COLO829 (cell line): ENCODE measurements around the gene MOB1A.
"Not testable (repeated sequence)": the region's sequence is repeated elsewhere in the genome, so short reads cannot be mapped to it uniquely, and the experiment has no call there.

Experiments
- DNase-seq: peaks from one replicate; pipeline ENCODE4 v3.0.0; 2012; ENCODE audit warnings: low spot score

MOB1A gene

DNA sequence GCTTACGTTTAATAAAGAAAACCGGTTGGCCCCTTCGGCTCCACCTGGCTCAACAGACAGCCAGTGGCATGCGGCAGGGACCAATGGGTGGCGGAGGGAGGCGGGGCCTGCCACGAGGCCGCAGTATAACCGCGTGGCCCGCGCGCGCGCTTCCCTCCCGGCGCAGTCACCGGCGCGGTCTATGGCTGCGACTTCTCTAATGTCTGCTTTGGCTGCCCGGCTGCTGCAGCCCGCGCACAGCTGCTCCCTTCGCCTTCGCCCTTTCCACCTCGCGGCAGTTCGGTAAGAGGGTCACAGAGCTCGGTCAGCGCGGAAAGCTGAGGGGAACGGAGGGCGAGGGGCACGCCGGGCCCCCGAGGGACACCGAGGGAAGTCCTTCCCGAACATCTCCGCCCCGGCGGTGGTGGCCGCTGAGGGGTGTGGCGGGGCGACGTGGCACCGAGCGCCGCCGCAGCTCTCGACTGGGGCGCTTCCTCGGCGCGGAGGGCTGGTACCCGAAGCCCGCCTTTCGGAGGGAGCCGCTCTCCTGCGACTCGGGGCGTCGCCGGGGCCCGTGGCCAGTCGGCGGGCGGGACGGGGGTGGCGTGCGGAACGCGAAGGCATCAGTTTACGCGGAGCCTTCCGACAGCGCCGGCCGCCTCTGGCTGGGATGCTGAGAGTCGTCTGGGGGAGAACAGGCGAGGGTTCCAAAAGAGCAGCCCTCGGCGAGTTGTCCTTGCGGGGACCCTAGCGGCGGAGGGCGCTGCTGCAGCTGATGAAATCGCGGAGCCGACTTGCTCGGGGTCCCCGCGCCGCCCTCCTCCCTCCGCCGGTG, 20.0 kb upstream of the MOB1A start, which contains the start of gene MTHFD2:
TSS of gene MTHFD2 (plus strand) at position 155 of the 814 bp plus-strand sequence. CDS start at position 182, 27 bp downstream.
- DNase-seq = peak; percentile 98

DNA sequence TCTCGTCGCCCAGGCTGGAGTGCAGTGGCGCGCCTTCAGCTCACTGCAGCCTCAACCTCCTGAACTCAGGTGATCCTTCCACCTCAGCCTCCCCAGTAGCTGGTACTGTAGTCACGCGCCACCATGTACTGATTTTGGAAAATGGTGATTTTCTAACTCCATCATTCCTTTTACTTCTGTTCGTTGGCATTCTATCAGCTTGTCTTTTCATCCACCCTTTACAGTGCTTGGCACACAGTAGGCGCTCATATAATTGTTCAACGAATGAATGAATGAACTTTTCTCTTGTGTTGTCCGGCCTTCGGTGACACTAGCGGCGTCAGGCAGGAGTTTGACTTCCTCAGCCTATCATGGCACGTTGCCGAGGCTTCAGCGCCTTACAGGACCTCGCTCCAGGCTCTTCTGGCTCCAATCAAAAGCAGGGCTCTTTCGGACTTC, 19.4 kb upstream of the MOB1A start:
- DNase-seq = no peak

DNA sequence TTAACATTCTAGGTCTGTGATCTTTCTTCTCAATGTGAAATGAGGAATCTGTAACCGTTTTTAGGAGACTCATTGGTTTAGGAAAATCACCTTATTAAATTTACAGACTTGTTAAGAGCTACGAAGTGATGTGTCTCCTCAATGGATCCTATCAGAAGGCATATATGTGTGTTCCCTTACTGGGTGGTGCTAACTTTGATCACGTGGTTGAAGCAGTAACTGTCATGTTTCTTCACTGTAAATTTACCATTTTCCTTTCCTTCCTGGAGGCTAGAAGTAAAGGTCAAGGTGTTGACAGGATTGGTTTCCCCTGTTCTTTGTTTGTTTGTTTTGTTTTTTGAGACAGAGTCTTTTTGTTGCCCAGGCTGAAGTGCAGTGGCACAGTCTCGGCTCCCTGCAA, 18.4 kb upstream of the MOB1A start:
- DNase-seq = no peak

DNA sequence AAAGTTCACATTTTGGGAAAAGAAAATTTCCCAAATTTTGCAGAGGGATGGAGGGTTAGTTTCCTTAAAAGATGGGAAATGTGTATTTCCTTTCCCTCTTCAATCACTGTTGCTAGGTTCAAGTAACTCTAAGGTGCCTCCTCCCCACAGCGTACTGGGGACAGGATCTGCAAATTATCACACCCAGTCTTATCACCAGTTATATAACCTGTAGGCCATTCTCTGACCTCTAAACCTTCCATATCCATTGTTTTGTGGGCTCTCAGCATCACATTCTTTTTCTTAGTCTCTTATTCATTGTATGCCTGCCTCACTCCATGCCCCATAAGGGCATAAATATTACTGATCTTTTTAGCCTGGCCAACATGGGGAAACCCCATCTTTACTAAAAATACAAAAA, 16.1 kb upstream of the MOB1A start:
- DNase-seq = no peak

DNA sequence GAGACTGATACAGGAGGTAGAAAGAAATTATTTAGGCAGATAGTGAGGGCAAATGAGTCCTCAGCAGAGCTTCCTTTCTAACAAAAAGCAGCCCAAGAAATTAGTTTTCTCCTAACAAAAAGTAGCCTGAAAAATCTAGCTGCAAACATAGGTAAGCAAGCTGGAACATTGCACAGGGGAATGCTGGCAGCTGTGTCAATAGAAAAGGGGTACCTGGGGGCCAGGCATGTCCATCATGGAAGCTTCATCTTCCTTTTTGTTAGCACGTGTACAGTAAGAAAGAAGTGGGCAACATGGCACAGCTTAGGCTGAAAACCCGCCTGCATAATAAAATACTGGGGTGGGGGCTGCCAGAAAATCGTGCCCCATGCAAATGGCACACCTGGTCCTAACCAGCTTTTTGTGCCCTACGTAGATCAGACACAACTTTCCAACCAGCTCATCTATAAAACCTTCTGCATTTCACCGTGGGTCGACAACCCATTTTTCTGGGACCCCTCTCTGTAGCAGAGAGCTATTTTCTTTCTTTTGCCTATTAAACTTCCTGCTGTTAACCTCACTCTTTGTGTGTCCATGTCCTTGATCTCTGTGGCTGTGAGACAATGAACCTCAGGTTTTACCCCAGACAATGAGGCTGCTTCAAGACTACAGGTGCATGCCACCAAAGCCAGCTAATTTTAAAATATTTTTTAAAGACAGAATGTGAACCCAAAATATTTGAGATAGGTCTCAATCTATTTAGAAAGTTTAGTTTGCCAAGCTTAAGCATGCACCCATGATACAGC, 13.1 kb upstream of the MOB1A start:
- no peak for DNase-seq

DNA sequence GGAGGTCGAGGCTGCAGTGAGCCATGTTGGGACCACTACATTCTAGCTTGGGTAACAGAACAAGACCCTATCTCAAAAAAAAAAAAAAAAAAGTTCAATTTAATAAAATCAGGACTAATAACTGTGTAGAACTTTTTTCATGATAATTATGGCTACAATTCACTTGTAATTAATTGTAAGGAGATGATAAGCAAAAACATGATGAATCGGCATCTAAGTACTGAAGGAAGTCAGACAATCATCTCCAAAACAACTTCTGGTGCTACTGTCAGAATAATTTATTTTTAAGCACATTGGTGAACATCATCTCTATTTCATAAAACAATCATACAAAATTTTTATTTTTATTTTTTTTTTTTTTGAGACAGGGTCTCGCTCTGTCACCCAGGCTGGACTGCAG, 10.0 kb upstream of the MOB1A start:
- DNase-seq = no peak

DNA sequence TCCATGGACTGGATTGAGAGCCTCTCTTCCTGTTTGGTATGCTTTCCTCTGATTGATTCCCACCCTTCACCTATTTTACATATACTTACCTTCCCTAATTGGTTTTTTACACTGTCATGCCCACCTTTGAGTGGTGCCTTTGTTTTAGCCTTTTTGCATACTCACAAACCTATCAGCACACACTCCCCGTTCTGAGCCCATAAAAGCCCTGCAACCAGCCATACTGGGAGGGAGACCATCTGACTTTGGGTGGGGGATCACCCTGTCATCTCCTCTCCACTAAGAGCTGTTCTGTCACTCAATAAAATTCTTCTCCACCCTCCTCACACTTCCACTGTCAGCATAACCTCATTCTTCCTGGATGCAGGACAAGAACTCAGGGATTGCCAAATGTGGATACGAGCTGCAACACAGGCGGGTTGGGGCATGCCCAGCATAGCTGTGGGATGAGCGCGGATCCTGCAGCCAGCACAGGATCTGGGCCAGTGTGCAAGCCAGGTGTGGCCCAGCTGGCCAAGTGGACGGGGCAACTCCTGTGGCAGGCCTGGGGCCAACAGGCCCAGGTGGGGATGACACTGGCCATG, 9.4 kb upstream of the MOB1A start:
- no peak for DNase-seq

DNA sequence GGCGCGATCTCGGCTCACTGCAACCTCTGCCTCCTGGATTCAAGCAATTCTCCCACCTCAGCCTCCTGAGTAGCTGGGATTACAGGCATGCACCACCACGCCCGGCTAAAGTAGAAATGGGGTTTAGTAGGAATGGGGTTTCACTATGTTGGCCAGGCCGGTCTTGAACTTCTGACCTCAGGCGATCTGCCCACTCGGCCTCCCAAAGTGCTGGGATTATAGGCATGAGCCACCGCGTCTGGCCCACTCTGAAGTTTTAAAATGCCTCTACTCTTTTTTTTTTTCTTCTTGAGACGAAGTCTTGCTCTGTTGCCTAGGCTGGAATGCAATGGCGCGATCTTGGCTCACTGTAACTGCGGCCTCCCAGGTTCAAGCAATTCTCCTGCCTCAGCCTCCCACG, 8.0 kb upstream of the MOB1A start:
- DNase-seq = not testable (repeated sequence)

DNA sequence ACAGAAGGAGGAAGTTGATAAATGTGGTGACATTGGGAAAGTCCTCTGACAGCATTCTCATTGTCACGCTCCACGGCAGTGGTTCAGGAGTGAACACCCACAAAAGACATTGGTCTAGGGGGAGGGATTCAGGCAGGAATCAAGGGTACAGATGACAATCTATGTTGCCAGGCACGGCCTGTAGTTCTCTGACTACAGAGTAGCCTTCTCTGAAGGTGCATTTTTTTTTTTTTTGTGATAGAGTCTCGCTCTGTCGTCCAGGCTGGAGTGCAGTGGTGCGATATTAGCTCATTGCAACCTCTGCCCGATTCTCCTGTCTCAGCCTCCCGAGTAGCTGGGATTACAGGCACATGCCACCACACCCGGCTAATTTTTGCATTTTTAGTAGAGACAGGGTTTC, 7.4 kb upstream of the MOB1A start:
- no peak for DNase-seq

DNA sequence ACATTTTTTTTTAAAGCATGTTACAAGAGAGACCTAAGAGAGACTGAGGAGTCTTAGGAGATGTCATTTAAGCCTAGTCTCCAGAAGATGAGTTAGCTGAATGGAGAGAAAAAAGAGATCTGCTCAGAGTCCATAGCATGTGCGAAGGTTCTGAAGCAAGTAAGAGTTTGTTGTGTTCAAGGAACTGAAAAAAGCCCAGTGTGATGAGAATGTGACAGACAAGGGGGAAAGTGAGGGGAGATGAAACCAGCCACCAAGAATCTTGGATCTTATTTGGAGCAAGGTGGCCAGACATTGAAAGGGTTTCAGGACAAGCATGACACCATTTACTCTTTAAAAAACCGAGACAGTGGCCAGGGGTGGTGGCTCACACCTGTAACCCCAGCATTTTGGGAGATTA, 5.2 kb upstream of the MOB1A start:
- DNase-seq = no peak

DNA sequence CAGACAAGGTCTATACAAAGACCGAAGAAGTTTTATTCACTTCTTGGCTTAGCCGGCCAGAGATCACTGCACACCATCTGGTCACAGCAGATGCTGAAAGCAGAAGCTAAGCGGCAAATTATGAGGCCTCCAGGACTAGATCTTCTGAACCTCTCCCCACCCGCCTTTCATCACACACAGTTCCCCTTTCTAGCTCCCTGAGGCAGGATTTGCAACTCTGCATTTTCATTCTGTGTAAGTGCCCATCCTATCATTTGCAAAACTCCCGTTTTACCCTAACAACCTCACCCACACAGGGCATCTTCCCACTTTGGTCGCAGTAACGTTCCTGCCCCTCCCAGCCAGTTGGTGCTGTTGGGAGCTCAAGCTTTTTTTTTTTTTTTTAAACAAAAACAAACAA, 3.1 kb upstream of the MOB1A start:
- DNase-seq = no peak

DNA sequence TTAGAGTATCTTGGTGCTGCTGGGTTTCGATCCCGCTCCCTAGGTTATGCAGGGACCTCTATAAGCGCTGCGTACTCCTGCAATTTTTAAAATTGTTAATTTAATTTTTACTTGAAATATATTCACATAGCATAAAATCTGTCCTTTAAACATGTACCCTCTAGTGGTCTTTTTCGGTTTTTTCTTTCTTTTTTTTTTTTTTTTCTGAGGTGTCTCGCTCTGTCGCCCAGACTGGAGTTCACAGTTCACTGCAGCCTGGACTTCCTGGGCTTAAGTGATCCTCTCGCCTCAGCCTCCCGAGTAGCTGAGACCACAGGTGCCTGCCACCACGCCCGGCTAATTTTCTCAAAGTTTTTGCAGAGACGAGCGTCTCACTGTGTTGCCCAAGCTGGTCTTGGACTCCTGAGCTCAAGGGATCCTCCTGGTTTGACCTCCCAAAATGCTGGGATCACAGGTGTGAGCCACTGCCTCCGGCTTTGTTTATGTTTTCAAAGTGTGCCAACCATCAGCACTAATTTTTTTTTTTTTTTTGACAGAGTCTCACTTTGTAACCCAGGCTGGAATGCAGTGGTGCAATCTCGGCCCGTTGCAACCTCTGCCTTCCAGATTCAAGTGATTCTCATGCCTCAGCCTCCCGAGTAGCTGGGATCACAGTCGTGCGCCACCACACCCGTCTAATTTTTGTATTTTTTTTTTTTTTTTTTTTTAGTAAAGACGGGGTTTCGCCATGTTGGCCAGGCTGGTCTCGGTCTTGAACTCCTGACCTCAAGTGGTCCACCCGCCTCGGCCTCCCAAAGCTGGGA, 585 bp upstream of the MOB1A start:
- no peak for DNase-seq

DNA sequence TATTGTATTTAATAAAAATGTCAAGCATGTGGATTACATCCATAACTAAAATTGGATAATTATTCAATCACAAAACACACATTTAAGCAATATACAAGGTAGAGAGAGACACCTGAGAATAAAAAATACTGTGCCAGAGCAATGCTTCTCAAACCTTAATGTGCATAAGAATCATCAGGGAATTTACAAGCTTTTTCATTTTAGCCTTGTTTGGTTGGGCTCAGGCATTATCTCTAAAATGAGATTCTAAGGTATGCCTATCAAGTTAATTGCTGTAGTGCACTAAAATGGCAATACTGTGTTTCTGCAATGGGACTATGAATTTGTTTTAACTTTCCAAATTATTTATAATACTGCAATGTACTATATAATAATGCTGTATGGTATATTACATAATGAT, 983 bp downstream of the MOB1A start:
- DNase-seq = no peak

DNA sequence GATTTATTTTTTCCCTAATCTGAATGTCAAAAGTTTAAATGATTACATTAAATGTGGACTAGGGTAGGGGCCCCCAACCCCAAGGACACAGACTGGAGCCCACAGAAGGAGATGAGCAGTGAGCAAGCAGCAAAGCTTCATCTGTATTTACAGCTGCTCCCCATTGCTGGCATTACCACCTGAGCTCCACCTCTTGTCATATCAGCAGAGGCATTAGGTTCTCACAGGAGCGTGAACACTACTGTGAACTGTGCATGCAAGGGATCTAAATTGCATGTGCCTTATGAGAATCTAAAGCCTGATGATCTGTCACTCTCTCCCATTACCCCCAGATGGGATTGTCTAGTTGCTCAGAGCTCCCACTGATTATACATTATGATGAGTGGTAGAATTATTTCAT, 3.8 kb downstream of the MOB1A start:
- no peak for DNase-seq

DNA sequence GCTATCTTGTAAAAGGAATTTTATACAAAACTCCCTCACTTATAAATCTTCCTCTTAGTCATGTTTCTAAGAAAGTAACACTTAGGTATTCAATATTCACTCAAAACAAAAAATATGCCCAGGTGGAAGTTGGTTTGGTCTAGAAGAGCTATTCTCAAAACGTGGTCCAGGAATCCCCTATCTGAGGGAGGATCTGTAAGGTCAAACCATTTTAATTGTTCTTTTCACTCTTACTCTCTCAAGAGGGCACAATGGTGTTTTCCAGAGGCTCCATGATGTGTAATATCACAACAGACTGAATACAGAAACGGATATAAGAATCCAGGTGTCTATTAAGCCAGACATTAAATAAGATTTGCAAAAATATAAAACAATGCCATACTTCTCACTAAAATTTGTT, 9.9 kb downstream of the MOB1A start:
- no peak for DNase-seq

DNA sequence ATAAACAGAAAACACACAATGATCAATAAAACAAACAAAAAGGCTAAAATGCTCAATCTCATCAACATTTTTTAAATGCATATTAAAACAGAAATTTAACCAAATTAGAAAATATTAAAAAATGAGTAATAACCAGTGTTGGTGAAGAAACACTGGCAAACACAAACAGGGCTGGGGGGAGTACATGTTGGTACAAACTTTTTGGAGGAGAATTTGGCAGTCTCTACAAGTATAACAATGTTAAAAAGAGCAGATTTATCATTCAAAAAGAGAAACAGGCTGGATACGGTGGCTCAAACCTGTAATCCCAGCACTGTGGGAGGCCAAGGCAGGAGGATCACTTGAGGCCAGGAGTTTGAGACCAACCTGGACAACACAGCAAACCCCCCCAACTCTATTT, 13.9 kb downstream of the MOB1A start:
- no peak for DNase-seq

DNA sequence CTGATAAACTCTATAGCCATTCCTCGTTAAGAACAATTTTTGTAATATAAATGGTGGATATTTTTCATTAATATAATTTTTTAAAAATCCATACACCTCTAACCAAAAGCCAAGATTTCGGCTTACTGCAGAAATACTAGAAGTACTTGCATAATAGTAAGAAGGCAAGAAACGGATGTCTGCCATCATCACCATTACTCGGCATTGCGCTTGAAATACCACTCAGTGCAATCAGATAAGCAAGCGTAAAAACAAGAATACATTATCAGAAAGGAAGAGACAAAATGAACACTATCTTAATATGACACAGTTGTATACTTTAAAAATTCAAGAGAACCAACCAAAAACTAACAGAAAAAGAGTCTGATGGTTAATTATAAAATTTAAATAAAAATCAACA, 15.7 kb downstream of the MOB1A start:
- no peak for DNase-seq

DNA sequence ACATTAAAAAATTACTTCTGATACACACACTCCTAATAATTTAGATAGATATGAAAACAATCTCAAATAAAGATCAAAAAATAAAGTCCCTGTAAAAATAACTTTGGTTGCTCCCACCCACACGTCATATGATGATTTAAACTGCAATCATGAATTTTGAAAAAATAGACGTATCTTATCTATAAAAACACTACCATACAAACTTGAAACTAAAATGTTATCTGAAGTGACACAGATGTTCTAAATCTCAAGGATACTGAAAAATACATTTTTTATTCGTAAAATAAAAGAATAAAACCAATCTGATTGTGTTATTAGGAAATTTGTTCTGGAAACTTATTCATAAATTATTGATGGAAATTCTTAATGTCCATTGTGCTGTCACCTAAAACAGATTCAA, 22.8 kb downstream of the MOB1A start:
- no peak for DNase-seq

DNA sequence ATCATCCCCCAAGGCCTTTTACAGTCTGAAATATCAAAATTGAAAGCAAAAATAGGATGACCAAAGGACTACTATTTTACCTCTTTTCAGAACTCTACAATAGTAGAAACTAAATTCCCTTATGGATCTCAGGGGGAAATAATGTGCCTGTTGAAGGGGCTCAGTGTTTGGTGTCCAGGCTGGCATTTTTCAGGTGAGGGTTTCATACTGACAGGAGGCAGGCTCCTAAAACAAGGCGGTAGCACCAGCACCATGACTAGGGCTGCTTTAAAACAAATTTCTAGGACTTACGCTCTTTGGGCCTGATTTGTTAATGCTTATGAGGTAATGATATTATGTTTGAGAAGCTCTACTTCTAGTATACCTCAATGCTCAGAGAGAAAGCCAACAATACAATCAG, 25.7 kb downstream of the MOB1A start:
- no peak for DNase-seq

DNA sequence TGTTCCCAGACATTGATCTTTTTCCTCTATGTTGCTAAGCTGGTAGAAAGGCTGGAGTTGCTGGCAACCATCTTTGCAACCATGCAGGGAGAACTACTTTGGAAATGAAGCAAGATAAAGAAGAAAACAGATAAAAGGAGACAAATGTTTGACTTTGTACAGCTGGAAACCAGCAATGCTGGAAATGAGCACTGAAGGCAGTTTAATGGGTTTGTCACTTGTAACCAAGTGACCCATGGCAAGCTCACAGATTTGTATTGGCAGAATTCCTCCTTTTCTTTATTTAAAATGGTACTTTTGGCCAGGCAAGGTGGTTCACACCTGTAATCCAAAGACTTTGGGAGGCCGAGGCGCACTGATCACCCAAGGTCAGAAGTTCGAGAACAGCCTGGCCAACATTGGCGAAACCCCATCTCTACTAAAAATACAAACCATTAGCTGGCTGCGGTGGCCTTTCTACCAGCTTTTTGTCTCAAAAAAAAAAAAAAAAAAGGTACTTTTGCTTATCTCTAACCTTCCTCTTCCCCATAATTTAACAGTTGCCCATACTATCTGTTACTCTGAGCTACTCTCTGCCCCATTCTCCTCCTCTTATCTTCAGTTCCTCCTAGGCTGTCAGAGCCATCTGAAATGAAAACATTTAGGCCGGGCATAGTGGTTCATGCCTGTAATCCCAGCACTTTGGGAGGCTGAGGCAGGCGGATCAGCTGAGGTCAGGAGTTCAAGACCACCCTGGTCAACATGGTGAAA, 28.9 kb downstream of the MOB1A start:
- DNase-seq = no peak

DNA sequence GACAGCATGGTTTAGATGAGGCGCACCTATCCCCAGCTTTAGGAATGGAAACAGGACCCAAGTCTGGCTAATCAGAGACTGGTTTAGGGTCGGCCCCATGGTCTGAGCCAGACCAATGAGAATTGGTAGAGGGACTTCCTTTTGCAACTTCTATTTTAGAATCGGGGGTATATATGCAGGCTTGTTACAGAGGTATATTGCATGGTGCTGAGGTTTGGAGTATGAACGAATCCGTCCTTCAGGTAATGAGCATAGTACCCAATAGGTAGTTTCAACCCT, 29.5 kb downstream of the MOB1A start:
- no peak for DNase-seq
